Body of pancreas (tissue), 4 donors: ENCODE data around the gene RELN.

Source experiments
- POLR2A ChIP-seq, 3 donors: fragments of 450-650 bp; IDR thresholded peaks; one replicate each; pipeline ENCODE4 v1.6.1; 2016; ENCODE audit warnings: antibody characterized with exemption in 3 of 3, mild to moderate bottlenecking in 2 of 3
- TF ChIP-seq, protein P1 (sequence below), 7 experiments: fragments of 450-650 bp in 4 of 7; fragments of 200-600 bp in 3 of 7; sonication (generic) in 3 of 7; IDR thresholded peaks; one replicate each; pipeline ENCODE4 v1.5.1; 2016 to 2019; ENCODE audit warnings: antibody characterized with exemption in 7 of 7

DNA sequence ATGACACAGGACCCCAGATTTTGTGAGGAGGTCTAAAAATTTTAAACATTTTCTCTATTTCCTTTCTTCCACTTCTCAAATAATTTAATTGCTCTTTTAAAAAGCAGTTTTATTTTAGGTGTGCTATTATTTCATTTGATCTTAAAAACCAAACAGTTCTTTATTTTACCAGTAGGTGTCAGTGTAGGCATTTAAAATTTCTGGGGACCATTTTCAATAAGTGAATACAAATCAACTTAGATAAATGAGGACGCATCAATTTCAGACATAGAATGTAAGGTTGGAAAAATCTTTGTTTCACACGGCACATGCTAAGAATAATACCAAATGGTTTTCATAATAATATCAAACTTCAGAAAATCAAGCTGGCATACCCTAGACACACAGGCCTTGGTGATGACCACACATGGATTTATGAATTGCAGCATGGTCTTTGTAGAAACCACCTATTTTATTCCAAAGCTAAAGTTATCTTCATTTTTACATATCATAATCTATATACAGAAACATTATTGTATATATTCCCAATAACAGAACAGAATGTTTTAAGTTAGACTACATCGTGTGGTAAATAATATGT is 415.9 kb downstream of the RELN start:
- TF ChIP-seq, protein P1, sequence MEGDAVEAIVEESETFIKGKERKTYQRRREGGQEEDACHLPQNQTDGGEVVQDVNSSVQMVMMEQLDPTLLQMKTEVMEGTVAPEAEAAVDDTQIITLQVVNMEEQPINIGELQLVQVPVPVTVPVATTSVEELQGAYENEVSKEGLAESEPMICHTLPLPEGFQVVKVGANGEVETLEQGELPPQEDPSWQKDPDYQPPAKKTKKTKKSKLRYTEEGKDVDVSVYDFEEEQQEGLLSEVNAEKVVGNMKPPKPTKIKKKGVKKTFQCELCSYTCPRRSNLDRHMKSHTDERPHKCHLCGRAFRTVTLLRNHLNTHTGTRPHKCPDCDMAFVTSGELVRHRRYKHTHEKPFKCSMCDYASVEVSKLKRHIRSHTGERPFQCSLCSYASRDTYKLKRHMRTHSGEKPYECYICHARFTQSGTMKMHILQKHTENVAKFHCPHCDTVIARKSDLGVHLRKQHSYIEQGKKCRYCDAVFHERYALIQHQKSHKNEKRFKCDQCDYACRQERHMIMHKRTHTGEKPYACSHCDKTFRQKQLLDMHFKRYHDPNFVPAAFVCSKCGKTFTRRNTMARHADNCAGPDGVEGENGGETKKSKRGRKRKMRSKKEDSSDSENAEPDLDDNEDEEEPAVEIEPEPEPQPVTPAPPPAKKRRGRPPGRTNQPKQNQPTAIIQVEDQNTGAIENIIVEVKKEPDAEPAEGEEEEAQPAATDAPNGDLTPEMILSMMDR (IDR thresholded peaks at IDR 0.05): peak; percentile 40 to 81 (median 75)
- no peak for TF ChIP-seq POLR2A (IDR thresholded peaks at IDR 0.05)
